HG03460 (cell line): ENCODE results near the gene HPS3.

Experiments used
- ATAC-seq: cut with Tn5 transposase; IDR thresholded peaks from one replicate; pipeline ENCODE4 v1.9.1; 2021; ENCODE audit not compliant: unreplicated experiment

The HPS3 gene

GRCh38 chr3:149120051-149120972, 9.1 kb upstream of the HPS3 start:
- ATAC-seq, result peak; percentile 62

- ATAC-seq, result no peak
Observed at GRCh38 chr3:149122721-149123578, 6.5 kb upstream of the HPS3 start.

- ATAC-seq, result no peak
Observed at GRCh38 chr3:149128821-149129220, 617 bp upstream of the HPS3 start.

- ATAC-seq, result no peak
Observed at GRCh38 chr3:149131589-149131988, 2.2 kb downstream of the HPS3 start.

- no peak for ATAC-seq
Observed at GRCh38 chr3:149134575-149134974, 5.1 kb downstream of the HPS3 start.

GRCh38 chr3:149142682-149143081, 13.2 kb downstream of the HPS3 start:
- ATAC-seq, result no peak

GRCh38 chr3:149145356-149145755, 15.9 kb downstream of the HPS3 start:
- no peak for ATAC-seq

GRCh38 chr3:149145974-149146373, 16.5 kb downstream of the HPS3 start:
- peak; percentile 73 for ATAC-seq

- ATAC-seq, result no peak
Observed at GRCh38 chr3:149150436-149150835, 21.0 kb downstream of the HPS3 start.

- ATAC-seq, result no peak
Observed at GRCh38 chr3:149151843-149152242, 22.4 kb downstream of the HPS3 start.

- peak; percentile 96 for ATAC-seq
Observed at GRCh38 chr3:149152420-149152819, 23.0 kb downstream of the HPS3 start.

GRCh38 chr3:149153402-149153801, 24.0 kb downstream of the HPS3 start:
- no peak for ATAC-seq

GRCh38 chr3:149160754-149161300, 31.4 kb downstream of the HPS3 start:
- no peak for ATAC-seq

- ATAC-seq, result no peak
Observed at GRCh38 chr3:149162007-149162406, 32.6 kb downstream of the HPS3 start.

- ATAC-seq, result no peak
Observed at GRCh38 chr3:149163066-149163465, 33.6 kb downstream of the HPS3 start.

- no peak for ATAC-seq
Observed at GRCh38 chr3:149167898-149168297, 38.5 kb downstream of the HPS3 start.

- ATAC-seq, result no peak
Observed at GRCh38 chr3:149170672-149171071, 41.2 kb downstream of the HPS3 start.

GRCh38 chr3:149174901-149175300, 45.5 kb downstream of the HPS3 start:
- peak; percentile 92 for ATAC-seq

- no peak for ATAC-seq
Observed at GRCh38 chr3:149177122-149177521, 47.7 kb downstream of the HPS3 start.

- no peak for ATAC-seq
Observed at GRCh38 chr3:149179220-149179619, 49.8 kb downstream of the HPS3 start.

- no peak for ATAC-seq
Observed at GRCh38 chr3:149180057-149180573, 50.7 kb downstream of the HPS3 start.
